ENCODE results near the gene ARMC2. TPM values are rescaled to one million over a fixed set of nuclear protein-coding genes. Genes with fewer than 3 reads are reported as not detected.
A peak's percentile ranks its signal among the peaks of the same experiment; 100 is the strongest.
"Not testable (repeated sequence)": the region's sequence is repeated elsewhere in the genome, so short reads cannot be mapped to it uniquely, and the experiment has no call there.

Gene ARMC2
- 10 to 100 TPM; 10.7 to 16.1 (median 14.4) TPM for polyA plus RNA-seq (ENCODE audit: insufficient read length in 3 of 3)
- long read RNA-seq, donor 1: 0 reads
- long read RNA-seq, donor 2: 0 reads
- long read RNA-seq, donor 3: 0 reads
- long read RNA-seq, donor 4: 0 reads
- long read RNA-seq, donor 5: 0 reads
- long read RNA-seq, donor 6: 0 reads
- long read RNA-seq, donor 7: 0 reads
- long read RNA-seq, donor 8: 0 reads
- long read RNA-seq, donor 9, partial matches to known transcripts: 30 of 30 reads
- long read RNA-seq, donor 9, other reads (novel, unspliced or antisense): 0 of 30 reads
- long read RNA-seq, donor 10: 0 reads
- long read RNA-seq, donor 11: 0 reads
- long read RNA-seq, donor 12: 0 reads
- long read RNA-seq, donor 13: 0 reads
- long read RNA-seq, donor 14, partial matches to known transcripts: 13 of 13 reads
- long read RNA-seq, donor 14, other reads (novel, unspliced or antisense): 0 of 13 reads
- long read RNA-seq, donor 15: 0 reads
- long read RNA-seq, donor 16, partial matches to known transcripts: 0 of 1 reads
- long read RNA-seq, donor 16, other reads (novel, unspliced or antisense): 0 of 1 reads

- DNase-seq: peak; percentile 87
Measured at GRCh38 chr6:108848116-108848868, at the start of gene ARMC2. Gene ARMC2, plus strand, starts transcription at chr6:108848422. Its CDS starts 5,846 bp downstream, at chr6:108854268.

GRCh38 chr6:108798670-108799353 lies 49.4 kb upstream of the ARMC2 start:
- no peak for DNase-seq

- no peak for DNase-seq
Measured at GRCh38 chr6:108799354-108799717, 48.9 kb upstream of the ARMC2 start.

- no peak for DNase-seq
Measured at GRCh38 chr6:108799791-108800190, 48.4 kb upstream of the ARMC2 start.

GRCh38 chr6:108800427-108800864 lies 47.8 kb upstream of the ARMC2 start:
- no peak for DNase-seq

- no peak for DNase-seq
Measured at GRCh38 chr6:108801366-108801765, 46.9 kb upstream of the ARMC2 start.

- no peak for DNase-seq
Measured at GRCh38 chr6:108803982-108804490, 44.2 kb upstream of the ARMC2 start.

GRCh38 chr6:108804956-108805355 lies 43.3 kb upstream of the ARMC2 start:
- no peak for DNase-seq

- DNase-seq: no peak
Measured at GRCh38 chr6:108805611-108806167, 42.5 kb upstream of the ARMC2 start.

GRCh38 chr6:108806171-108806570 lies 42.1 kb upstream of the ARMC2 start:
- DNase-seq: peak; percentile 37

- no peak for DNase-seq
Measured at GRCh38 chr6:108806665-108807064, 41.6 kb upstream of the ARMC2 start.

- DNase-seq: no peak
Measured at GRCh38 chr6:108807928-108808327, 40.3 kb upstream of the ARMC2 start.

GRCh38 chr6:108809211-108809610 lies 39.0 kb upstream of the ARMC2 start:
- no peak for DNase-seq

GRCh38 chr6:108810057-108810643 lies 38.1 kb upstream of the ARMC2 start:
- DNase-seq: no peak

- no peak for DNase-seq
Measured at GRCh38 chr6:108811490-108811889, 36.7 kb upstream of the ARMC2 start.

- not testable (repeated sequence) for DNase-seq
Measured at GRCh38 chr6:108813218-108813617, 35.0 kb upstream of the ARMC2 start.

- not testable (repeated sequence) for DNase-seq
Measured at GRCh38 chr6:108817276-108817675, 30.9 kb upstream of the ARMC2 start.

GRCh38 chr6:108820006-108820405 lies 28.2 kb upstream of the ARMC2 start:
- peak; percentile 38 for DNase-seq

- no peak for DNase-seq
Measured at GRCh38 chr6:108822401-108822800, 25.8 kb upstream of the ARMC2 start.

GRCh38 chr6:108825326-108825725 lies 22.9 kb upstream of the ARMC2 start:
- DNase-seq: no peak

- no peak for DNase-seq
Measured at GRCh38 chr6:108831104-108831503, 17.1 kb upstream of the ARMC2 start.
